Bronchial smooth muscle cell (primary cell): ENCODE results near the gene ZNF577. TPM values are rescaled to one million over a fixed set of nuclear protein-coding genes. Genes with fewer than 3 reads are reported as not detected.

Experiments
- total RNA-seq: library from RNA; depleted of rRNA; stranded (reverse); fragments of >200 nt; gene quantifications from 2 replicates; pipeline ENCODE4 v1.2.1, GENCODE V29; 2014

The ZNF577 gene
- 7.6 and 7.9 TPM in 2 replicates for total RNA-seq

GRCh38 chr19:51887522-51888498 lies at the start of gene ZNF577:
ZNF577 (minus strand) TSS chr19:51887951; CDS start chr19:51880382, 7,569 bp downstream.

GRCh38 chr19:51926784-51927741 lies 39.3 kb upstream of the ZNF577 start, which contains the start of gene ZNF613:
ZNF613 (plus strand) TSS chr19:51927472; CDS start chr19:51936221, 8,749 bp downstream.

GRCh38 chr19:51904331-51905165 lies 16.8 kb upstream of the ZNF577 start, which contains the start of gene ZNF649:
ZNF649 (minus strand) TSS chr19:51905017; CDS start chr19:51900107, 4,910 bp downstream.

Other genes starting within 250 kb of the ZNF577 start
- gene SIGLEC14, start 241.1 kb downstream of the ZNF577 start, total RNA-seq, result not detected in 2 replicates
- gene SPACA6, start 194.6 kb downstream of the ZNF577 start, total RNA-seq, result 10.6 and 12.3 TPM in 2 replicates
- gene HAS1, start 164.0 kb downstream of the ZNF577 start, total RNA-seq, result 0.09 TPM in 1 of 2 replicates, not detected in the other
- 0.09 TPM in 1 of 2 replicates, not detected in the other for gene FPR1, start 136.1 kb downstream of the ZNF577 start, total RNA-seq
- gene FPR2, start 126.8 kb downstream of the ZNF577 start, total RNA-seq, result under 0.01 TPM in 1 of 2 replicates, not detected in the other
- not detected in 2 replicates for gene FPR3, start 92.8 kb downstream of the ZNF577 start, total RNA-seq
- gene ZNF649, start 17.1 kb upstream of the ZNF577 start, total RNA-seq, result 3.8 and 4.3 TPM in 2 replicates
- 6.6 and 10.2 TPM in 2 replicates for gene ZNF613, start 39.5 kb upstream of the ZNF577 start, total RNA-seq
- gene ZNF350, start 98.9 kb upstream of the ZNF577 start, total RNA-seq, result 12.5 and 13.1 TPM in 2 replicates
- 10.6 and 16.7 TPM in 2 replicates for gene ZNF615, start 120.3 kb upstream of the ZNF577 start, total RNA-seq
- 4.8 and 7.1 TPM in 2 replicates for gene ZNF614, start 140.4 kb upstream of the ZNF577 start, total RNA-seq
- 7.7 and 9.7 TPM in 2 replicates for gene ZNF432, start 160.9 kb upstream of the ZNF577 start, total RNA-seq
- gene ZNF841, start 207.8 kb upstream of the ZNF577 start, total RNA-seq, result 13.7 and 20.0 TPM in 2 replicates